Measurements from ENCODE around the gene DCP1B. TPM values are rescaled to one million over a fixed set of nuclear protein-coding genes. Genes with fewer than 3 reads are reported as not detected.

The DCP1B gene
- total and polyA plus RNA-seq, 10 donors: 5.5 to 20.8 (median 13.8) TPM

DNA sequence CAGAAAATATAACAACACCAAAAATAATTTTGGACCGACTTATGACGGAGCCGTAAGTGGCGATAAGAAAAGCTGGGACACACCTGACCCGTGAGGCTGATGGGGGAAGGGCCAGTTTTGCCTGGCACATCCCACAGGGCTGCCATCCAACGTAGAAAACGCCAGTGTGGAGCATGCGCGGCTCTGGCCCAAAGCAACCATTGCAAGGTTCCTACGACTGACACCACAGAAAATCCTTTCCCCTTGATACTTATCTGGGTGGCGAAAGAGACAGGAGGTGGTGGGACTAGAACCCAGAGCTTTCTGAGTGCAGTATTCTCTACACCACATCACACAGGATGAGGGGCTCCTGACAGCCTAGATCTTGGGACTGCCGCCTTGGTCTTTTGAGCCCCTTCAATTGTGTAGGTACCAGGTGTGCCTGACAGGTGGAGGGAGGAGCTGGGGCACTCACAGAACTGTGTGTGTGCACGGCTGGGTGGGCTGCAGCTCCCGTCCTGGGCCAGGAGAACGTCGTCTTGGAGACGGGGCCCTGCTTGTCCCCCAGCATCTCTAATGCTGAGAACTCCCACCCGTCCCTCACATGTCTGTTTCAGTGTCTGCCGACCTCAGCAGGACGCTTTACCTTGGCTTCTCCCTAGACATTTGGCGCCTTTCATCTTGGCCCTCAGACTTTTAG, 68.4 kb downstream of the DCP1B start:
- Histone ChIP-seq H3K36me3 (peaks cover 0 to 38% (median 14%) of the 10 kb centered on the region in 6 donors), H3K4me1 (peaks cover 13 to 42% (median 23%) of the 10 kb centered on the region in 6 donors), H3K4me3 (no peak overlapping the region), H3K27ac (no peak overlapping the region), H3K9me3 (no peaks in the 10 kb centered on the region), H3K27me3 (replicated peaks in 1 of 7) (peaks cover 0 to 7% (median 0%) of the 10 kb centered on the region in 7 donors)
- WGBS, 5 donors: 89 to 93% (median 92%) methylated on average over 17 to 21 of the region's 21 CpGs
- no peak for DNase-seq
- intact Hi-C loops (cut with DNase I; ENCODE audit: low total_unique reads): loop anchor here (5.0 kb wide), 1 partner anchor 284 kb away; no protein-coding TSS in a partner anchor
- TF ChIP-seq, protein P1, sequence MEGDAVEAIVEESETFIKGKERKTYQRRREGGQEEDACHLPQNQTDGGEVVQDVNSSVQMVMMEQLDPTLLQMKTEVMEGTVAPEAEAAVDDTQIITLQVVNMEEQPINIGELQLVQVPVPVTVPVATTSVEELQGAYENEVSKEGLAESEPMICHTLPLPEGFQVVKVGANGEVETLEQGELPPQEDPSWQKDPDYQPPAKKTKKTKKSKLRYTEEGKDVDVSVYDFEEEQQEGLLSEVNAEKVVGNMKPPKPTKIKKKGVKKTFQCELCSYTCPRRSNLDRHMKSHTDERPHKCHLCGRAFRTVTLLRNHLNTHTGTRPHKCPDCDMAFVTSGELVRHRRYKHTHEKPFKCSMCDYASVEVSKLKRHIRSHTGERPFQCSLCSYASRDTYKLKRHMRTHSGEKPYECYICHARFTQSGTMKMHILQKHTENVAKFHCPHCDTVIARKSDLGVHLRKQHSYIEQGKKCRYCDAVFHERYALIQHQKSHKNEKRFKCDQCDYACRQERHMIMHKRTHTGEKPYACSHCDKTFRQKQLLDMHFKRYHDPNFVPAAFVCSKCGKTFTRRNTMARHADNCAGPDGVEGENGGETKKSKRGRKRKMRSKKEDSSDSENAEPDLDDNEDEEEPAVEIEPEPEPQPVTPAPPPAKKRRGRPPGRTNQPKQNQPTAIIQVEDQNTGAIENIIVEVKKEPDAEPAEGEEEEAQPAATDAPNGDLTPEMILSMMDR (IDR thresholded peaks at IDR 0.05 in 8 of 11, conservative IDR thresholded peaks at IDR 0.05 in 3 of 11): no peak
- TF ChIP-seq POLR2AphosphoS5 (IDR thresholded peaks at IDR 0.05) (no peak), POLR2A (IDR thresholded peaks at IDR 0.05) (no peak)

DNA sequence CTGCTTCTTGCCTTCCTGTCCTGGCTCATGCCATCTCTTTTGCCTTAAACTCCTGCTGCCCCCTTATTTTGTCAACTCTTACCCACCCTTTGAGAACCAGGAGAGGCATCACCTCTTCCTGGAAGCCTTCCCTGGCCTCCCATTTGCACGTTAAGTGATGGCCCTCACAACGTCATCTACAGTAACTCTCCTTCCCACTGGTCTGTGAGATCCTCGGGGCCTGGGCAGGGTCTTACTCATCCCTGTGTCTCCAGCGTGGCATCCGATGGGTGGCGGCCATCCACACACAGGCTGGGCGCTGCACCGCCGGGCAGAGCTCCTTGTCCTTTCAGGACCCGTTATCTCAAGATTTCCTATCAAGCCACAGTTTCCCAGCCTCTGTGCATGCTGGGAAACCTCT, 69.0 kb downstream of the DCP1B start:
- peaks cover 0 to 32% (median 14%) of the 10 kb centered on the region in 6 donors for H3K36me3 ChIP-seq
- intact Hi-C loops (cut with DNase I; ENCODE audit: low total_unique reads): loop anchor here (5.0 kb wide), 1 partner anchor 283 kb away; no protein-coding TSS in a partner anchor
- TF ChIP-seq POLR2A (IDR thresholded peaks at IDR 0.05) (no peak), POLR2AphosphoS5 (IDR thresholded peaks at IDR 0.05) (no peak)
- TF ChIP-seq, protein P1 (IDR thresholded peaks at IDR 0.05 in 8 of 11, conservative IDR thresholded peaks at IDR 0.05 in 3 of 11): no peak
- H3K4me1 ChIP-seq: peaks cover 14 to 47% (median 27%) of the 10 kb centered on the region in 6 donors
- H3K4me3 ChIP-seq: no peak overlapping the region
- H3K27me3 ChIP-seq (replicated peaks in 1 of 7): peaks cover 0 to 9% (median 0%) of the 10 kb centered on the region in 7 donors
- no peaks in the 10 kb centered on the region for H3K9me3 ChIP-seq
- DNase-seq: peak; percentile 63
- H3K27ac ChIP-seq: no peak overlapping the region
- 85 to 96% (median 90%) methylated on average over 10 of the region's 10 CpGs for WGBS, 5 donors

DNA sequence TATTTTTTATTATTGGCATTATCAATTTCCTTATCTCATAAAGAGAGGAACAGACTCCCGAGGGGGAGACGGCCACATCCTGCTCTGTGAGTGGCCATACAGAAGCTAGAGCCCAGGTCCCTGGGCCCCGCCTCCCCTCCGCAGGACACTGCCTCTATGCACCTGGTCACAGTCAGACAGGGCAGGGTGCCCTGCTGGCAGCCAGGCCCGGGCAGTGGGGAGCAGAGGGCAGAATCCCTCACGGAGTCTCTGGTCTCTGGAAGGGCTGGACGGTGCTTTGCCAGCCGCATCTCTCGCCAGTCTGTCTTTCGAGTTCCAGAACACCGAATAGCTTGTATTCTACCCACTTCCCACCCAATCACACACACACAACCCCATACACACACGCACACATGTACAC, 69.4 kb downstream of the DCP1B start:
- H3K27me3 ChIP-seq (replicated peaks in 1 of 7): peaks cover 0 to 9% (median 0%) of the 10 kb centered on the region in 7 donors
- peaks cover 0 to 30% (median 14%) of the 10 kb centered on the region in 6 donors for H3K36me3 ChIP-seq
- no peak overlapping the region for H3K4me3 ChIP-seq
- intact Hi-C loops (cut with DNase I; ENCODE audit: low total_unique reads): loop anchor here (5.0 kb wide), 1 partner anchor 283 kb away; no protein-coding TSS in a partner anchor
- 79 to 91% (median 84%) methylated on average over 12 of the region's 12 CpGs for WGBS, 5 donors
- no peak for TF ChIP-seq POLR2A (IDR thresholded peaks at IDR 0.05)
- no peak for TF ChIP-seq POLR2AphosphoS5 (IDR thresholded peaks at IDR 0.05)
- TF ChIP-seq, protein P1 (IDR thresholded peaks at IDR 0.05 in 8 of 11, conservative IDR thresholded peaks at IDR 0.05 in 3 of 11): no peak
- H3K4me1 ChIP-seq: peaks cover 11 to 46% (median 26%) of the 10 kb centered on the region in 6 donors
- no peak overlapping the region for H3K27ac ChIP-seq
- H3K9me3 ChIP-seq: no peaks in the 10 kb centered on the region
- DNase-seq: peak; percentile 65

DNA sequence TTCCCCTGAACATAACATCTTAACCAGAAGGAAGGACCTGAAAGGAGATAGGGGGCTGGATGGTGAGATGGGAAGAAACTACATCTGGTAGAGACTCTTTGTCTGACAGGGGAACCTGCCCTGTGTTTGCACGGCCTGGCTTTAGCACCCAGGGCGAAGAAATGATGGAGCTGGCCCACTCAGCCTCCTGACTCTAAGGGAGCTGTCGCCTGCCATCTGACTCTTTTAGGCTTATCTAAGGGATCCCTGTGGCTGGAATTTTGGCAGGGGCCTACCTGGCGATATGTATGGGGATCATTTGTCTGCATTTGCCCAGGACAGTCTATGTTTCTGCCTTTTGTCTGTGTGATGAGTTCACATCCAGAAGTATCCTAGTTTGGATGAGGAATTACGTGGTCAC, 70.2 kb downstream of the DCP1B start:
- no peak for DNase-seq
- Histone ChIP-seq H3K9me3 (no peaks in the 10 kb centered on the region), H3K36me3 (peaks cover 0 to 27% (median 14%) of the 10 kb centered on the region in 6 donors), H3K27ac (no peak overlapping the region), H3K4me3 (no peak overlapping the region), H3K4me1 (peaks cover 9 to 47% (median 22%) of the 10 kb centered on the region in 6 donors), H3K27me3 (replicated peaks in 1 of 7) (peaks cover 0 to 9% (median 0%) of the 10 kb centered on the region in 7 donors)
- intact Hi-C loops (cut with DNase I; ENCODE audit: low total_unique reads): no loop called here
- WGBS, 5 donors: 71 to 88% (median 76%) methylated on average over 5 of the region's 5 CpGs
- TF ChIP-seq, protein P1 (IDR thresholded peaks at IDR 0.05 in 8 of 11, conservative IDR thresholded peaks at IDR 0.05 in 3 of 11): no peak
- TF ChIP-seq POLR2A (IDR thresholded peaks at IDR 0.05) (no peak), POLR2AphosphoS5 (IDR thresholded peaks at IDR 0.05) (no peak)
